Astrocyte of the spinal cord (primary cell): ENCODE data around the gene TICAM2.

Experiments used
- DNase-seq: peaks from one replicate; pipeline ENCODE4 v3.0.0; 2011; ENCODE audit warnings: low read depth, low spot score
- H3K4me3 ChIP-seq: 2 replicates; pipeline ENCODE4 v1.5.1; 2011; ENCODE audit warnings: low read depth, mild to moderate bottlenecking, low read length, moderate library complexity
- CTCF ChIP-seq: IDR thresholded peaks from 2 replicates; pipeline ENCODE4 v1.5.1; 2012; ENCODE audit warnings: low read depth, mild to moderate bottlenecking, low read length, inconsistent platforms
- in situ Hi-C: cut with HindIII; loops from 2 replicates; pipeline ENCODE4 v1.10.0; 2017; ENCODE audit warnings: low sequenced_read_pairs

TICAM2 gene

GRCh38 chr5:115553082-115553481 is 49.2 kb downstream of the TICAM2 start:
- DNase-seq, result no peak
- no peak overlapping the region for H3K4me3 ChIP-seq
- TF ChIP-seq CTCF, result no peak
- in situ Hi-C loops, result no loop called here

- no peak for DNase-seq
- in situ Hi-C loops, result no loop called here
- H3K4me3 ChIP-seq, result no peak overlapping the region
- TF ChIP-seq CTCF, result no peak
Observed at GRCh38 chr5:115551415-115551814, 50.9 kb downstream of the TICAM2 start.

GRCh38 chr5:115549154-115549553 is 53.1 kb downstream of the TICAM2 start:
- DNase-seq, result no peak
- no peak overlapping the region for H3K4me3 ChIP-seq
- in situ Hi-C loops, result no loop called here
- TF ChIP-seq CTCF, result peak; percentile 47

- in situ Hi-C loops, result no loop called here
- no peak for DNase-seq
- H3K4me3 ChIP-seq, result no peak overlapping the region
- TF ChIP-seq CTCF, result no peak
Observed at GRCh38 chr5:115548683-115549082, 53.6 kb downstream of the TICAM2 start.

GRCh38 chr5:115545351-115545882 is 56.9 kb downstream of the TICAM2 start:
- H3K4me3 ChIP-seq, result no peak overlapping the region
- no peak for DNase-seq
- TF ChIP-seq CTCF, result no peak
- in situ Hi-C loops, result no loop called here

- no peak for TF ChIP-seq CTCF
- peak; percentile 99 for DNase-seq
- in situ Hi-C loops, result no loop called here
- peak within 1 kb of the TSS; percentile 85 for H3K4me3 ChIP-seq
Observed at GRCh38 chr5:115544436-115545350, 57.6 kb downstream of the TICAM2 start, which contains the start of gene FEM1C. Gene FEM1C, minus strand, starts transcription at chr5:115544775. Its CDS starts 1,282 bp downstream, at chr5:115543493.
